Measurements from ENCODE around the gene JAK2. TPM values are rescaled to one million over a fixed set of nuclear protein-coding genes. Genes with fewer than 3 reads are reported as not detected.

JAK2 gene
- total RNA-seq, 1 donor = 13.4 TPM

GRCh38 chr9:5110867-5111681 lies 126.0 kb downstream of the JAK2 start:
- no peak overlapping the region for H3K4me3 ChIP-seq (ENCODE audit: low read depth, low read length)
- no peak for DNase-seq (ENCODE audit: low read depth)
- TF ChIP-seq CTCF (IDR thresholded peaks at IDR 0.05; ENCODE audit: insufficient read depth, low read depth, low read length) = no peak

GRCh38 chr9:5111696-5112095 lies 126.6 kb downstream of the JAK2 start:
- DNase-seq (ENCODE audit: low read depth) = no peak
- TF ChIP-seq CTCF (IDR thresholded peaks at IDR 0.05; ENCODE audit: insufficient read depth, low read depth, low read length) = no peak
- no peak overlapping the region for H3K4me3 ChIP-seq (ENCODE audit: low read depth, low read length)

GRCh38 chr9:5112109-5112592 lies 127.1 kb downstream of the JAK2 start:
- H3K4me3 ChIP-seq (ENCODE audit: low read depth, low read length) = no peak overlapping the region
- no peak for TF ChIP-seq CTCF (IDR thresholded peaks at IDR 0.05; ENCODE audit: insufficient read depth, low read depth, low read length)
- DNase-seq (ENCODE audit: low read depth) = no peak

- no peak for DNase-seq (ENCODE audit: low read depth)
- H3K4me3 ChIP-seq (ENCODE audit: low read depth, low read length) = no peak overlapping the region
- no peak for TF ChIP-seq CTCF (IDR thresholded peaks at IDR 0.05; ENCODE audit: insufficient read depth, low read depth, low read length)
These were observed 127.6 kb downstream of the JAK2 start for GRCh38 chr9:5112646-5113045.

- no peak for DNase-seq (ENCODE audit: low read depth)
- H3K4me3 ChIP-seq (ENCODE audit: low read depth, low read length) = no peak overlapping the region
- no peak for TF ChIP-seq CTCF (IDR thresholded peaks at IDR 0.05; ENCODE audit: insufficient read depth, low read depth, low read length)
These were observed 128.5 kb downstream of the JAK2 start for GRCh38 chr9:5113523-5113922.

- no peak for DNase-seq (ENCODE audit: low read depth)
- no peak overlapping the region for H3K4me3 ChIP-seq (ENCODE audit: low read depth, low read length)
- no peak for TF ChIP-seq CTCF (IDR thresholded peaks at IDR 0.05; ENCODE audit: insufficient read depth, low read depth, low read length)
These were observed 129.1 kb downstream of the JAK2 start for GRCh38 chr9:5113994-5114748.

All from fibroblast of villous mesenchyme (primary cell).